ENCODE results near the gene GALM. TPM values are rescaled to one million over a fixed set of nuclear protein-coding genes. Genes with fewer than 3 reads are reported as not detected.

Gene GALM
- total and polyA plus RNA-seq, 2 of the 8 experiments (the other 6 are each of a cell fraction or from before 2014, with no cell fraction given): 9.9 to 13.1 TPM

DNA sequence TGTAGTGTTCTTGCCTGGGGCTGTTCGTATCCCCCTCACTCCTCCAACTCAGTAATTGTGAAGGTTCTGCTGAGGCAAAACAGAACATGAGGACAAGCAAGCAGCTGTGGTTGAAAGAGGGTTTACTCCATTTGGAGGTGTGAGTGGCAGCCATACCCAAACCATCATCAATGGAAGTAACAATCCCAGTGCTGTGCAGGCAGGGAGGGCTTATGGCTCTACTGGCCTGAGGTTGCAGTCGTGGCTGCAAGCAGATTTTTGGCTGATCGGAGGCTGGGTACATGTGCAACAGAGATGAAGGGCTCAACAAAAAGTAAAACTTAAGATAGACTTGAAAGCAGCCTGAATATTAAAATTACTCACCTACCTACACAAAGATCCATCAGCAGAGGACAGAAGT lies 72.0 kb downstream of the GALM start:
- ChIA-PET CTCF (ENCODE audit: partially characterized antibody) (interaction anchor here (0.6 to 7.8 kb wide), 7 partner anchors 13 to 184 kb away, joined by 3 to 56 read pairs (median 3); no protein-coding TSS in a partner anchor), POLR2A (ENCODE audit: partially characterized antibody) (interaction anchor here (0.8 to 24.3 kb wide), 3 partner anchors 11 to 149 kb away, joined by 3 to 486 read pairs (median 334); partner anchors contain the start of genes HNRNPLL and SRSF7)
- no peak overlapping the region for H2BK15ac ChIP-seq (ENCODE audit: low read length)
- no peak overlapping the region for H3K4me2 ChIP-seq (ENCODE audit: insufficient read depth in 1 of 2, low read depth in 2 of 2, low read length in 2 of 2)
- no peak overlapping the region for H4K91ac ChIP-seq (replicated peaks; ENCODE audit: insufficient read length, low read length)
- no peak overlapping the region for H2BK120ac ChIP-seq (replicated peaks; ENCODE audit: low read depth, low read length)
- H2BK12ac ChIP-seq (ENCODE audit: low read depth, low read length): no peak overlapping the region
- no peak overlapping the region for H3K4me3 ChIP-seq (ENCODE audit: extremely low read depth in 1 of 4, insufficient read depth in 2 of 4, low read depth in 3 of 4, low read length in 4 of 4)
- H3K79me2 ChIP-seq (ENCODE audit: control insufficient read depth in 1 of 2, insufficient read depth in 2 of 2, low read length in 2 of 2): no peaks in the 10 kb centered on the region
- no peaks in the 10 kb centered on the region for H3K79me1 ChIP-seq (ENCODE audit: low read depth, low read length)
- peaks cover 2 to 4% of the 10 kb centered on the region in 2 experiments for H4K20me1 ChIP-seq (replicated peaks in 1 of 2; ENCODE audit: control insufficient read depth in 1 of 2, insufficient read depth in 2 of 2, low read length in 2 of 2)
- no peak overlapping the region for H3K18ac ChIP-seq (ENCODE audit: extremely low read depth, low read length)
- H4K8ac ChIP-seq (ENCODE audit: extremely low read depth, insufficient read depth, low read length): no peak overlapping the region
- no peak overlapping the region for H3K23ac ChIP-seq (ENCODE audit: insufficient read length)
- H3K9me3 ChIP-seq (ENCODE audit: insufficient read depth in 2 of 2, low read depth in 1 of 2, low read length in 1 of 2): no peaks in the 10 kb centered on the region
- H2BK20ac ChIP-seq (ENCODE audit: low read length): no peak overlapping the region
- H4K5ac ChIP-seq (ENCODE audit: insufficient read length, low read depth, low read length): no peak overlapping the region
- H3K4me1 ChIP-seq (replicated peaks in 1 of 4; ENCODE audit: control insufficient read depth in 3 of 4, insufficient read depth in 4 of 4, low read length in 3 of 4): peaks cover 0 to 7% (median 1%) of the 10 kb centered on the region in 4 experiments; a peak in 4 of 7 replicates
- peaks cover 0 to 25% (median 5%) of the 10 kb centered on the region in 4 experiments; a peak in 5 of 8 replicates for H3K36me3 ChIP-seq (ENCODE audit: control insufficient read depth in 2 of 4, insufficient read depth in 4 of 4, low read length in 3 of 4)
- no peaks in the 10 kb centered on the region for H3K27me3 ChIP-seq (replicated peaks in 1 of 4; ENCODE audit: control insufficient read depth in 3 of 4, extremely low read depth in 1 of 4, insufficient read depth in 3 of 4, low read length in 3 of 4)
- no peak overlapping the region for H3K14ac ChIP-seq (ENCODE audit: insufficient read length)
- H2AFZ ChIP-seq (ENCODE audit: low read length): no peak overlapping the region
- no peak overlapping the region for H3K56ac ChIP-seq (replicated peaks; ENCODE audit: insufficient read length, low read depth, low read length)
- no peak for DNase-seq (ENCODE audit: low read depth in 1 of 2, low spot score in 2 of 2)
- no peak for FAIRE-seq
- H3K27ac ChIP-seq (ENCODE audit: low read depth, low read length): no peak overlapping the region
- no peak overlapping the region for H3K4ac ChIP-seq (replicated peaks; ENCODE audit: insufficient read length, low read depth, low read length)
- no peak overlapping the region for H3K9ac ChIP-seq (replicated peaks in 1 of 4; ENCODE audit: extremely low read depth in 1 of 4, low read depth in 3 of 4, low read length in 3 of 4)
- H3K23me2 ChIP-seq (ENCODE audit: low read depth, low read length): no peaks in the 10 kb centered on the region
- no peak overlapping the region for H2BK5ac ChIP-seq (ENCODE audit: low read depth, low read length)
- H2AK5ac ChIP-seq (ENCODE audit: low read depth, low read length): no peak overlapping the region
- 98% methylated on average over 3 of the region's 3 CpGs; no CpG with 5 or more reads in 1 of the 2 experiments for WGBS, 2 experiments (ENCODE audit: extremely low coverage in 1 of 2, insufficient coverage in 1 of 2, insufficient read length in 1 of 2, insufficient replicate concordance in 2 of 2, low coverage in 1 of 2, low lambda C conversion rate in 2 of 2, missing lambda C conversion rate in 1 of 2)
- no peak for TF ChIP-seq RFX5 (IDR thresholded peaks at IDR 0.05; ENCODE audit: borderline replicate concordance, low read depth, low read length)
- no peak for TF ChIP-seq KDM4A (IDR thresholded peaks at IDR 0.05; ENCODE audit: low read depth, low read length, severe bottlenecking)
- TF ChIP-seq TAF7 (optimal IDR thresholded peaks at IDR 0.05; ENCODE audit: borderline replicate concordance, low read depth, low read length): no peak
- TF ChIP-seq ZNF274 (IDR thresholded peaks at IDR 0.05; ENCODE audit: borderline replicate concordance, extremely low read depth, low read length): no peak
- no peak for TF ChIP-seq MAFK (IDR thresholded peaks at IDR 0.05; ENCODE audit: low read depth, low read length)
- TF ChIP-seq, protein P1, sequence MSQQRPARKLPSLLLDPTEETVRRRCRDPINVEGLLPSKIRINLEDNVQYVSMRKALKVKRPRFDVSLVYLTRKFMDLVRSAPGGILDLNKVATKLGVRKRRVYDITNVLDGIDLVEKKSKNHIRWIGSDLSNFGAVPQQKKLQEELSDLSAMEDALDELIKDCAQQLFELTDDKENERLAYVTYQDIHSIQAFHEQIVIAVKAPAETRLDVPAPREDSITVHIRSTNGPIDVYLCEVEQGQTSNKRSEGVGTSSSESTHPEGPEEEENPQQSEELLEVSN (IDR thresholded peaks at IDR 0.05): no peak
- TF ChIP-seq, protein P2, sequence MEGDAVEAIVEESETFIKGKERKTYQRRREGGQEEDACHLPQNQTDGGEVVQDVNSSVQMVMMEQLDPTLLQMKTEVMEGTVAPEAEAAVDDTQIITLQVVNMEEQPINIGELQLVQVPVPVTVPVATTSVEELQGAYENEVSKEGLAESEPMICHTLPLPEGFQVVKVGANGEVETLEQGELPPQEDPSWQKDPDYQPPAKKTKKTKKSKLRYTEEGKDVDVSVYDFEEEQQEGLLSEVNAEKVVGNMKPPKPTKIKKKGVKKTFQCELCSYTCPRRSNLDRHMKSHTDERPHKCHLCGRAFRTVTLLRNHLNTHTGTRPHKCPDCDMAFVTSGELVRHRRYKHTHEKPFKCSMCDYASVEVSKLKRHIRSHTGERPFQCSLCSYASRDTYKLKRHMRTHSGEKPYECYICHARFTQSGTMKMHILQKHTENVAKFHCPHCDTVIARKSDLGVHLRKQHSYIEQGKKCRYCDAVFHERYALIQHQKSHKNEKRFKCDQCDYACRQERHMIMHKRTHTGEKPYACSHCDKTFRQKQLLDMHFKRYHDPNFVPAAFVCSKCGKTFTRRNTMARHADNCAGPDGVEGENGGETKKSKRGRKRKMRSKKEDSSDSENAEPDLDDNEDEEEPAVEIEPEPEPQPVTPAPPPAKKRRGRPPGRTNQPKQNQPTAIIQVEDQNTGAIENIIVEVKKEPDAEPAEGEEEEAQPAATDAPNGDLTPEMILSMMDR (IDR thresholded peaks at IDR 0.05; ENCODE audit: control extremely low read depth in 1 of 3, insufficient read depth in 1 of 3, low read depth in 1 of 3, low read length in 3 of 3): no peak
- TF ChIP-seq RAD21 (IDR thresholded peaks at IDR 0.05 in 1 of 2, conservative IDR thresholded peaks at IDR 0.05 in 1 of 2; ENCODE audit: low read depth in 2 of 2, low read length in 2 of 2): no peak
- no peak for TF ChIP-seq BCL11A (IDR thresholded peaks at IDR 0.05; ENCODE audit: low read depth in 2 of 2, low read length in 2 of 2)
- no peak for TF ChIP-seq ASH2L (IDR thresholded peaks at IDR 0.05; ENCODE audit: low read length)
